ENCODE measurements around the gene GATB.

DNA sequence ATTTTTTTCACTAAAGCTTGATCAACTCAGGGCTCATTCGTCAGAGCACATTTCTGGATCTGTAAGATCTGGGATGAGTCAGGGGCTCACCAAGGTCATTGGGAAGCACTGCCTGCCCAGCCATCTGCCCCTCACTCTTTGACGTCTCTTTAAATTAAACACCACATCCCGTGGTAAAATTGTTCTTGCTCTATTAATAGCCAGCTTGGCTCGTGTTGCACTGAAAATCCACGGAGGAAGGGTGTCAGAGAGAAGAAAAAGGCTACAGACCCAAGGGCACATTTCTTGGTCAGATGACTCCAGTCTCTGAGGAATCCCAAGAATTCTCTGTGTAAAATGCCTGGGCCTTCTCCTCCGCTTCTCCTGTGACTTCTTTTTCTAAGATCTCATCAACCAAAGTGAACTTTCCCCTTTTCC lies 45.7 kb upstream of the GATB start:
- TF ChIP-seq CTCF (IDR thresholded peaks at IDR 0.05; ENCODE audit: low read depth, low read length) (no peak), POLR2A (IDR thresholded peaks at IDR 0.05; ENCODE audit: extremely low read depth, insufficient read length) (no peak), MYC (IDR thresholded peaks at IDR 0.05; ENCODE audit: low read depth, low read length) (no peak)

All from NB4 (cell line).